Erythroblast (primary cell): Measurements from ENCODE around the gene GFOD1.

Source experiments
- GATA1 ChIP-seq: IDR thresholded peaks from 2 replicates; pipeline ENCODE4 v1.6.1; 2011; ENCODE audit warnings: low read depth, mild to moderate bottlenecking, control low read depth, low read length, moderate library complexity
- POLR2A ChIP-seq: IDR thresholded peaks from 2 replicates; pipeline ENCODE4 v1.6.1; 2011; ENCODE audit warnings: mild to moderate bottlenecking, low read length

- TF ChIP-seq POLR2A: no peak
- no peak for TF ChIP-seq GATA1
Observed at GRCh38 chr6:13500264-13500663, 12.9 kb upstream of the GFOD1 start.
